Stimulated activated CD8-positive, alpha-beta memory T cell treated with anti-CD3 and anti-CD28 coated beads, Interleukin-7, amount 100 ng/mL, for 1 hour (primary cell): Measurements from ENCODE around the gene EP400.

Experiments used
- DNase-seq, 2 donors: peaks; one replicate each; pipeline ENCODE4 v3.0.0-alpha.2; 2020; ENCODE audit warnings: low read depth in 2 of 2

Gene EP400

DNA sequence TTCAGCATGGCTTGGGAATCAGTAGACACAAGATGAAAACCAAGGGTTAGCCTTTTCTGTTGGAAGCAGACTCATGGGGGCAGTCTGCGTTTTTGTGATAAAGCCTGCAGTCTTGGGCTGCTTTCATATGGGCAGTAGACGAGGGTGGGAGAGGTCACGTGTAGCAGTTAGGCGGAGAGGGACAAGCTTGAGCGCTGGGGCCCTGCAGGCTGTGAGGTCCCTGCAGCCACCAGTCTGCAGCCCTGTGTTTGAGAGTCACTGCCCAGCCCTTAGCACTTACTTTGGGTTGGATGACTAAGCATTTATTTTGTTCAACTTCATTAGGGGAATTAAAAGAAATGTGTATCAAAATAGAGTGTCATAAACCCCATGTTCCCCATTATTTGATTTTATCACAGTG is 37.2 kb downstream of the EP400 start:
- no peak for DNase-seq

DNA sequence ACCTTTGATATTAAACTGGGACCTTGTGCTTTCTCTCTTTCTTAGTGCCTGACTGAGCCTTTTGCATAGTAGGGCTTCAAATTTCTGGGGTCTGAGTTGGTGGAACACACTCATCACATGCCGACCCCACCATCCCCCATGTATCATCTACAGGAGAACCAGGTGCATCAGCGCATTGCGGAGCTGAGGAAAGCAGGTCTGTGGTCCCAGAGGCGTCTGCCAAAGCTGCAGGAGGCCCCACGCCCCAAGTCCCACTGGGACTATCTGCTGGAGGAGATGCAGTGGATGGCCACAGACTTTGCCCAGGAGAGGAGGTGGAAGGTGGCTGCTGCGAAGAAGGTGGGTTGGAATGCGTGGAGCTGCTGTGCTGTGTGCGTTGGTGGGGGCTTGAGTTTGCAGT is 37.8 kb downstream of the EP400 start:
- no peak for DNase-seq

- DNase-seq = no peak
Observed at GRCh38 chr12:131988054-131988796, 38.5 kb downstream of the EP400 start.

GRCh38 chr12:131989021-131989420 is 39.3 kb downstream of the EP400 start:
- no peak for DNase-seq

DNA sequence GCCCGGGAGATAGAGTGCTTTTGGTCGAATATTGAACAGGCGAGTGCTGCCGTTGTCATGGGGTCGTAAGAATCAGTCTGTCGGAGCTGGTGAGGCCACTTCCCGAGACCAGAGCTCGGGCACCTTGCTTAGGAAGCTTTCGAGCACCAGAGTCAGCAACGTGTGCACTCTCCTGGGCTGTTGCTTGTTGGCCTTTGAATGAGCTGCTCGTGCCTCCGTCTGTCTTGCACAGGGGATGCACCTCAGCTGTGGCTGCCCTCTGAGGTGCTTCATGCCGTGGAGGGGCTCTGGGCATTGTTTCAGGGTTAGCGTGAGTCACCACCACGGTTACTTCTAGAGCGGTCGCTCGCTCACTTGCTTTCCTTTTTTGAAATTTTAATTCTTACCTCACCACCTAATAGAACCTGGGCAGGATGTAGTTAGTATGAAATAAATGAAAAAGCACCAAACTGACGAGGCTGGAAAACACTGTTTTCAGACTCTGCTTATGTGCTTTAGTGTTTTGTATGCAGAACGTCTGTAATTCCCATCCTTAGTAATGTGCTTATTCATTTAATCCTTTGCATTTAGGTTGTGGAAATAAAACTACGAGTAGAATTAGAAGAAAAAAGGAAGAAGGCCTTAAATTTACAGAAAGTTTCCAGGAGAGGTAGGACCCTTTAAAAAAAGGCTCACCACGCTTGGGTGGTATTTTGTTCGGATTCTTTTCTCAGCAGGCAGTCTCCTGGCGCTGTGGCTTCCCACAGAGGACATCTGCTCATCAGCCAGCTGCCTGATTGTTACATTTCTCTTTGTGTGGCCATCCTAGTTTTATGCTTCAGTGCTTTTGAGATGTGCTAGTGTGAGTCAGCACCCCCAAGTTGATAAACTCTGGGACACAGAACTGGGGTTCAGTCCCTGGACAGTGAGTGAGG is 40.6 kb downstream of the EP400 start:
- no peak for DNase-seq

- no peak for DNase-seq
Observed at GRCh38 chr12:131990980-131991305, 41.2 kb downstream of the EP400 start.

DNA sequence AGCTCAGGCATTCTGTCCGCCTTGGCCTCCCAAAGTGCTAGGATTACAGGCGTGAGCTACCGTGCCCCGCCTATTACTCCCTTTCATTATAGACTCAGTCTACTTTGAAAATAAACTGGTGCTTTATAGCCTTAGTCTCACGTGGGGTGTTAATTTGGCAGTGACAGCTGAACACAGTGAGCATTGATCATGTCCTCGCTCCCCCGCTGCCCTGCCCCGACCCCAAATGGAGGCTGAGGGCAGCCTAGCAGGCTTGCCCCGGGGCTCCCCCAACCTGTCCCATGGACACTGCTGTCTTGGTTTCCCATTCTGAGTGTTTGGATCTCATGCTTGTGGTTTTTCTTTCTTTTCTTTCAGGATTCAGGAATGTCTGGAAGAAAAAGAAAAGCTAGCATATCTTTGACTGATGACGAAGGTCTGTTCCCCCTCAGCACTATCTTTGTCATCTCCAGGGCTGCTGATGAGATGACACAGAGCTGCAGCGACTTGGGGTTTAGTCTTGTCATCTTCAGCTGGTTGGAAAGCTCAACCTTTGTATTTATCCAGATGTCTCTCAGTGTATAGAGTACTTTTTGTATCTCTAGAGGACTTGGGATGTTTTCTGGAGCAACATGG is 42.2 kb downstream of the EP400 start:
- no peak for DNase-seq

- no peak for DNase-seq
Observed at GRCh38 chr12:131994589-131994988, 44.8 kb downstream of the EP400 start.

DNA sequence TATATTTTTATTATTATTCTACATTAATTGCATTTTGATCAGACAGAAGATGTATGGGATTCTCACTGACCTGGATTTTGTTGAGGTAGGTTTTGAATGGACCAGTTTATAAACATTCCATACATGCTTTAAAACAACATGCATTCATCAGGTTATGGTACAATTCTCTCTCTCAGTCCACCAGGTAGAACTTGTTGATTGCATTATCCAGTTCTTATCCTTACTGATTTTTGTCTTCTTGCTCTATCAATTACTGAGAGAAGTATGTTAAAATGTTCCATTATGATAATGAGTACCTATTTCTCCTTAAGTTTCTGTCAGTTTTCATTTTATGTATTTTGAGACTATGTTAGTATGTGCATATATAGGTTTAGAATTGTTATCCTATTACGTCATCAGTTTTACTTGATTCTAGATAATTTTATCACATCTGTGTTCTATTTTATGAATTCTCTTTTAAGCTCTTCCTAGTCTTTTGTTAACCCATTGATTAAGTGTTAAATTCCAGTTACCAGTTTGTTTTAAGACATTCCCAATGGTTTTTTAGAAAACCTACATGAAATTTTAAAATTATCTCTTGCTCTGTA is 50.6 kb downstream of the EP400 start:
- DNase-seq = no peak

DNA sequence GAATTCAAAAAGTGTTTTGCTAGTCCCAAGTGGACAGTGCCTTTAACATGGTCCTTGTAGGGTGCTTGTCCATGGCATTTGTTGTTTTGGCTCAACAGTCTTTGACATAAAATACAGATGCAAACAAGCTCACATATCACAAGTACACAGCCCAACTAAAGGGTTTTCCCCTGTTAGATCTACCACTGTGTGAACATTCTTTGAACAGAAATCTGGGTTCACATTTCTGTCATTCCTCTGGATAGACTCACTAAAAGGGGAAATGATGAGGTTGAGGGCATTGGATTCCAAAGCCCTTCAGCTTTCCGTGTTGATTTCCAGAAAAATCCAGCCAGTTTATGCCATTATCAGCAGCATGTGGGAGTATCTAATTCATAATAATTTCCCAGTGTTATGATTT is 54.1 kb downstream of the EP400 start:
- no peak for DNase-seq

DNA sequence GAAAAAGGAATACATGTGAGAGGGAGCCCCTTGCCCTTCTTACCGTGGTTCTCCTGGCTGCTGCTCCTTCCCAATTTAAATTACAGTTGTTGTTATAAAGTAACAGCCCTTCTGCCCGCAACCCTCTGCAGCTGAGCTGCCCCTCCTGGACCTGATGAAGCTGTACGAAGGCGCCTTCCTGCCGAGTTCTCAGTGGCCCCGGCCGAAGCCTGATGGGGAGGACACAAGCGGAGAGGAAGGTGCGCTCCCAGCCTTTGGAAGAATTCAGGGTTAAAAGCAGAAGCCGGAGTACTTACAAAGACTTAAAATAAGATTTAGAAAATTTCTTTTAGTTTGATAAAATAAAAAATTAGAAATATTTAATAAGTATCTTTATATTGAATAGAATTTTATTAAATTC is 55.2 kb downstream of the EP400 start:
- no peak for DNase-seq

GRCh38 chr12:132006056-132006680 is 56.4 kb downstream of the EP400 start:
- DNase-seq = no peak

DNA sequence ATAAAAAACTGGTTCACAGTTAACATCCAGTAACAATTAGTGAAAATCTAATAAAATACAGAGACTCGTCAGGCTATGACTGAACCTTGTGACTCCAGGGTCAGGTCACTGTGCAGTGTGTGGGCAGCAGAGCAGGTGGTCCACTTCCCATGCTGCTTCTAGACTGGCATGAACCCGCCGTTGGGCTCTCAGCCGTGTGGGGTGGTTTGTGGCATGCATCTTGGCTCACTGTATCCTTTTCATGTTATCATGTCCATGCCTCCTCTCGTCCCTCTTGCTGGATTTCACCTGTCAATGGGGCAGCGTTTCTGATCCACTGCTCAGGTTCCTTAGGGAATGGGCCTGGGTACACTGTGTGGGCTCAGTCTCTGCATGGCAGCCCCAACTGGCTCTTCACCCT is 57.3 kb downstream of the EP400 start:
- DNase-seq = no peak

DNA sequence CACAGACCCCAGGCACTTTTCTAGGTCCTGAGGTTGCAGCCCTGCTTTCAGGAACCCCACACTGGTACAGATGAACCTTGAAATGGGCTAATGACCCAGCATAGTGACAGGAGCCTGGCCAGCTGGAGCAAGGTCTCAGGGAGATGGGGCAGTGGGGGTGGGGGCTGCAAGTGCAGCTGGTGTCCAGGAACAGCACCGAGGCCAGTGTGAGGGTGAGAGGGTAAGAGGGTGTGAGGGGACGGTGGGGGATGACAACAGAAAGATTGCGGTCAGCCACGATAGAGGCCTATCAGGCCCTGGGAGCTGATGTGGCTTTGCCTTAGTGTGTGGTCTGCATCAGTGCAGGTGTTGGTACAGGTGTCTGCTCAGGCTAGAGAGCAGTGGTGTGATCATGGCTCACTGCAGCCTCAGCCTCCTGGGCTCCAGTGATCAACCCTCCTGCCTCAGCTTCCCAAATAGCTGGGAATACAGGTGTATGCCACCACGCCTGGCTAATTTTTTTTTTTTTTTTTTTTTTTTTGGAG is 59.7 kb downstream of the EP400 start:
- DNase-seq = no peak

GRCh38 chr12:132012919-132013568 is 63.3 kb downstream of the EP400 start:
- no peak for DNase-seq

DNA sequence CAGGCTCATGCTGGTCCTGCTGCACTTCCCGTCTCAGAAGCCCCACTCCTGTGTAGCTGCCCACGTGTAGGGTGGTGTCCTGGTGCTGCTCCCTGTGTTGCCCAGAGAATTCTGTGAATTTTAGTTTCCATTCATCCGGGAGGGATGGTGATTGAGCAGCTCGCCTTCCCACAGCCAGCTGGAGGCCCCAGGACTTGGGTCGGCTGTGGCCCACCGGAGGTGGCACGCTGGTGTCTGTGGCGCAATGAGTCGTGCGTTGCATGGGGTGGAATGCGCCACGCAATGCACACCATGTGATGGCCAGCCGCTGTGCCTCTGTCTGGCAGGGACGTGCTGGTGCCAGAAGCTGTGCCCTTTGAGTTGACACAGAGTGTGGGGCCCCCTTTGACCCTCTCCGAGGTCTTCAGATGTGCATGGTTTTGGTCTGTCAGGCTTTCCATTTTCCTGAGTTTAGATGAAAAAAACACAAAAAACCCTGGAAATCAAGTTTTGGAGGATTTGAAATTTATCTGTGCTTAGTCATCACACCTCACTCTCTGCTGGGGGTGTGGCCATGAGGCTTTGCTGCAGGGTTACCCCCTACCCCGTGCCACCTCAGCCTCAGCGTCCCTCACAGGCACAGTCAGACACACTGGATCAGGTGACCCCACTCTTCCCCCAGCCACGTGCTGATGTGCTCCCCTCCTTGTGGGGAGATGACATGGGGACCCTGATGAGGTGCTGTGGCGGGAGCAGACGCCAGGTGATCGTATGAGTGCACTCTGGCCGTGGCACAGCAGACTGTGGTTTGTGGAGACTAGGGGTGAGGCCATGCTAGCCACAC is 64.6 kb downstream of the EP400 start:
- DNase-seq = no peak

GRCh38 chr12:132014915-132015280 is 65.2 kb downstream of the EP400 start:
- no peak for DNase-seq

DNA sequence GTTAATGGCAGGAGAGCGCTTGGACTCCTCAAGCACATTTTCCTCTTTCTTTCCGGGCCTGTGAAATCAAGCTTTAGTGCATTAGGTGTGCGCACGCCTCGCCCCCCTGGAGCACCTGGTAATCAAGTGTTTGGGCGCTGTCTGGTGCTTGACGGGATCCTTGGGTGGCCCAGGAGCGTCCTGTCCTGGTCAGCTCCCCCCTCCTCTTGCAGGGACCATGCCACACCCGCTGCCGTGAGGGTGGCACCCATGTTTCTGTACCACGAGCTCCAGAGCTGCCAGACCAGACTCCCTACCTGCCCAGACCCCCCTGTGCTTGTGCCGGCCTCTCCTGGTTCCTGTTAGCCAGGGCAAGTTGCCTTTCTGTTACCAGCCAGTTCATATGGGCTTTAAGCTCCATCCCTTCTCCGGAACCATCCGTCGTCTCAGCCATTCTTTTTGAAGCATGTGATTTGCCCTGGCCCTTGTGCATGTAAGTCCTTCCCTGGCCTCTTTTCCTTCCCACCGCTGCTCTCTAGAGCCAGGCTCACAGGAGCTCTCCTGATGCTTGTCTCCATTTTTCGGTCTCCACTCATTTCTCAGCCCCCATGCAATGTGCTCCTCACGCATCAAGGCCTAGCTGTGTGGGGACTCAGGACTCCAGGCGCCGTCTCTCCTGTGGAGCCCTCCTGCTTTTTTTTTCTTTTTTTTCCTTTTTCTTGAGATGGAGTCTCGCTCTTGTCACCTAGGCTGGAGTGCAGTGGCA is 66.1 kb downstream of the EP400 start:
- no peak for DNase-seq

GRCh38 chr12:132018193-132018916 is 68.6 kb downstream of the EP400 start:
- DNase-seq = no peak
